NCI-H1048 (cell line): ENCODE measurements around the gene RB1.
"Not testable (repeated sequence)": the region's sequence is repeated elsewhere in the genome, so short reads cannot be mapped to it uniquely, and the experiment has no call there.

Source experiments
- DNase-seq: peaks from one replicate; lab custom pipeline; 2025; lab: John Stamatoyannopoulos, UW

Gene RB1

DNA sequence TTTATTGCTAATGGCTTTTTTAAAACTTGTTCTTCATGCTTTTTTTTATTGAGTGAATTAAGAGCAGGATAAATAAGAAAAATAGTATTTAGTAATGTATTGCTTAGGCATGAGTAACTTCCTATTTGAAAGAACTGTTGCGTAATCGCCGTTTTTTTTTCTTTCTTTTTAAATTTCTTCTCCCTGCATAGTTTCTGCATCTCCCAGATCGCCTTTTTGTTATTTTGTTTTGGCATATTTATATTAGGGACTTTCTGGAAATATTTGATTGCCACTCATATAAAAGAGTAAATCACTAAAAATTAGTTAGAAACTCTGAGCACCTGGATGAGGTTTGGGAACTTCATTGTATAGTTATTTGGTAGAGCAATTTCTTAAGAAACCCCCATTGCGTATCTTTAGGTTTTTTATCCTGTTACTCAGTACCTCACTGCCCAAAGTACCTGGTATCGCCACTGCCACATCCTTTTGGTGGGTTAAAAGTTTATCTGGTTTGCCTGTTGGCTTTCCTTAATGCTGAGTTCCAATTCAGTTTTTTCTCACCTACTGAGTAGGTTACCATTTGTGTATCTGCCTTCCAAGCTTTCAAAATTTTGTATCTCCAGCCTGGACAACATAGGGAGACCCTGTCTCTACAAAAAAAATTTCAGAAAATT is 145.5 kb downstream of the RB1 start:
- DNase-seq = no peak

DNA sequence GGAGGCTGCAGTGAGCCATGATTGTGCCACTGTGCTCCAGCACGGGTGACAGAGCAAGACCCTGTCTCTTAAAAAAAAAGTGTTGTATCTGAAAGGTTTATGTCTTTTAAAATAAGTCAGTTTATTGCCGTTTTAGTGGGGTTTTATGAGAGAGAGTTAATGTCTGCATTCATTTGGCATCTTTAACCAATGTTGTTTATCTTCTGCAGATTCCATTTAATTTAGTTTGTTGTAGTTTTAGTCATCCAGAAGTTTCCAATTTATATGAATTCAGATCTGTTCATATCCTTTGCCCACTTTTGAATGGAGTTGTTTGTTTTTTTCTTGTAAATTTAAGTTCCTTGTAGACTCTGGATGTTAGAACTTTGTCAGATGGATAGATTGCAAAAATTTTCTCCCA is 146.1 kb downstream of the RB1 start:
- no peak for DNase-seq

DNA sequence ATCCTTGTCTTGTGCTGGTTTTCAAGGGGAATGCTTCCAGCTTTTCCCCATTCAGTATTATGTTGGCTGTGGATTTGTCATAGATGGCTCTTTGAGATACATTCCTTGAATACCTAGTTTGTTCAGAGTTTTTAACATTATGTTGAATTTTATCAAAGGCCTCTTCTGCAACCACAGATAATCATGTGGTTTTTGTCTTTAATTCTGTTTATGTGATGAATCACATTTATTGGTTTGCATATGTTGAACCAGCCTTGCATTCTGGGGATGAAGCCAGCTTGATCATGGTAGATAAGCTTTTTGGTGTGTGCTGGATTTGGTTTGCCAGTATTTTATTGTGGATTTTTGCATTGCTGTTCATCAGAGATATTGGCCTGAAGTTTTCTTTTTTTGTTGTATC is 147.6 kb downstream of the RB1 start:
- DNase-seq = not testable (repeated sequence)

GRCh38 chr13:48456546-48456945 is 153.0 kb downstream of the RB1 start:
- no peak for DNase-seq

- DNase-seq = no peak
Observed at GRCh38 chr13:48457578-48458242, 154.2 kb downstream of the RB1 start.

DNA sequence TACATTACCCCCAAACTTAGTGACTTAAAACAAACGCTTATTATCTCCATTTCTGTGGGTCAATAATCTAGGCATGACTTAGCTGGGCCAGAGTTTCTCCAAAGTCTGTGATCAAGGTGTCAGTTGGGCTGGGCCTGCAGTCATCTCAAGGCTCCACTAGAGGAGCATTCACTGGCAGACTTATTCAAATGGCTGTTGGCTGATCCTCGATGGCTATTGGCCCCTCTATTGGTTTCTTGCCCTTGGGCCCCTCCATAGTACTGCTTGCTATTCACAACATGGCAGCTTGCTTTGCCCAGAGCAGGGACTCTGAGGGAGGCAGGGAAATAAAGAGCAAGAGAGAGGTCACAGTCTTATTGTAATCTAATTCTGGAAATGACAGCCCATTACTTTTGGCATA is 171.7 kb downstream of the RB1 start:
- DNase-seq = no peak

DNA sequence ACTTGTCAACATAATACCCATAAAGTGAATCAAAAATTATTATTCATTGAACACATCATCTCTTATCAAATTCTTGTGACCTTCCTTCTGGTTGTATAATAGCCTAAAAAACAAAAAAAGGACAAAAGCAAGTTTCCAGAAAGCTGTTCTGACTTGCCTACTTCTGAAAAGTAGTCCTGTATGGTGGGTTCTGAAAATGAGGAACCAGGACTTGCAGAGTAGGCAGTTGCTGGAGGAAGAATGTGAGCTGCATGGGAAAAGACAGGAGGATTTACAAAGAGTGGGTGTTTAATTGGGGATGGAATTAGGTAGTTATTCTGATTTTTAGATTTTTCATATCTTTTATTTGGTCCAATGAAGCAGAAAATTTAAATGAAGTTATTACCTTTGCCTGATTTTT is 172.7 kb downstream of the RB1 start:
- DNase-seq = no peak

DNA sequence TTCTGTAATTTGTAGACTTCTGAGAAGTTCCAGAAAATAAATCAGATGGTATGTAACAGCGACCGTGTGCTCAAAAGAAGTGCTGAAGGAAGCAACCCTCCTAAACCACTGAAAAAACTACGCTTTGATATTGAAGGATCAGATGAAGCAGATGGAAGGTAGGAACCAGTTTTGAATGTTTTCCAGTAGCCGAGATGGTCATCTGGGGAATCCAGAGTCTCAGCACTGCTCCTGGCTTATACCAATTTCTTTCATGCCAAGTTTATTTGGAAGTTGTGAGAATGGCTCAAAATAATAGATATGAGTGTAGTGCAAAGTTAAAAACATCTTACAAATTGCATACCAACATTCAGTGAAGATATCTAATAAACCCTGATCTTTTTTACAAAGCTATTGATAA is 173.1 kb downstream of the RB1 start:
- DNase-seq = no peak

DNA sequence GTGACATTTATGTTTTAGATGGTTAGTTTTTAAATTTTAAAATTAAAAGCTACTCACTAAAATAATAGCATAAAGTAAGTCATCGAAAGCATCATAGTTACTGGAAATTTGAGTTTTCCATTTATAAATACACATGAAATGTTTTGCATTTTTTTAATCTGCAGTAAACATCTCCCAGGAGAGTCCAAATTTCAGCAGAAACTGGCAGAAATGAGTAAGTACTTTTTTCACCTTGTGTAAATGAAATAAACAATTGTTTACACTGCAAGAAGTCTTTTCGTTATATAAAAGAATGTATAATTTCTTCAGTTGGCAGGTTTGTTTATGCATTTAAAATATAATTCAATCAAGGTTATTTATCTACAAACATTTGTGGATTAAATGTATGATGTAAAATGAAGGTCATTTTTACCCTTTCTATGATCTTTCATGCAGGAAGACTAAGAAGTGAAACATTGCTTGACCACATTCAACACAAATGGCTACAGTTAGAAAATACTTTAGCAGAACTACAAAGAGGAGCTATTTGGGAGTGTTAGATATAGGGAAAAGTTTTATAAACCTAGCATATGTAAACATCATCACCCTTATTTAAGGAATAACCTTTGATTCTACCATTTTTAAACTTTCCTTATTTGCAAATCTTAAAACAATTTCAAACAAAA is 173.8 kb downstream of the RB1 start:
- DNase-seq = no peak

- no peak for DNase-seq
Observed at GRCh38 chr13:48478391-48478790, 174.8 kb downstream of the RB1 start.

DNA sequence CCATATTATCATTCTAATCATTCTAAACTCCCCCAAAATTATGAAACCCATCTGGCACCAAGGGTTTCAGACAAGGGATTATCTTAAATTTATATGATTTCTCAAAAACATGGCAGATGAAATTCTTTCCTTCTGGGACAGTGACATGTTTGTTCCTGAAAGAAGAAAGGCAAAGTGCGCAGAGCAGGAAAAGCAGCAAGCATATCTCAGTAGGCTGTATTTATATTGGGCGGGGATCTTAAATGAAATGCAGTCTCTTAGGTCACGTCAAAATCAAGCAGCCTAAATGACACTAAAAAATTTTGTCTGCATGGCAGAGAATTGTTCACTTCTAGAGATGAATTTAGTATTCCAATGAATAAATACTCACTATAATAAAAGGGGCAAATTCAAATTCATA is 180.0 kb downstream of the RB1 start:
- no peak for DNase-seq

GRCh38 chr13:48485432-48485831 is 181.9 kb downstream of the RB1 start:
- DNase-seq = no peak

GRCh38 chr13:48486362-48486761 is 182.8 kb downstream of the RB1 start:
- DNase-seq = no peak

DNA sequence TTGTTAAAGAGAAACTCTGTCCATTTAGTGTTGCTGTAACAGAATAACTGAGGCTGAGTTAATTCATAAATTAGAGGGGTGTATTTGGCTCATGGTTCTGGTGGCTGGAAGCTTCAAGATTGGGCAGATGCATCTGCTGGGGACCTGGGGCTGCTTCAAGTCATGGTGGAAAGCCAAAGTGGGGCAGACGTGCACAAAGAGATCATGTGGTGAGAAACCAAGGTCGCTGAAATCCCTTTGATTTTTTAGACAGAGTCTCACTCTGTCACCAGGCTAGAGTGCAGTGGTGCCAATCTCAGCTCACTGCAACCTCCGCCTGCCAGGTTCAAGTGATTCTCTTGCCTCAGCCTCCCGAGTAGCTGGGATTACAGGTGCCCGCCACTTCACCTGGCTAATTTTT is 183.3 kb downstream of the RB1 start:
- no peak for DNase-seq

GRCh38 chr13:48487968-48488367 is 184.4 kb downstream of the RB1 start:
- no peak for DNase-seq

DNA sequence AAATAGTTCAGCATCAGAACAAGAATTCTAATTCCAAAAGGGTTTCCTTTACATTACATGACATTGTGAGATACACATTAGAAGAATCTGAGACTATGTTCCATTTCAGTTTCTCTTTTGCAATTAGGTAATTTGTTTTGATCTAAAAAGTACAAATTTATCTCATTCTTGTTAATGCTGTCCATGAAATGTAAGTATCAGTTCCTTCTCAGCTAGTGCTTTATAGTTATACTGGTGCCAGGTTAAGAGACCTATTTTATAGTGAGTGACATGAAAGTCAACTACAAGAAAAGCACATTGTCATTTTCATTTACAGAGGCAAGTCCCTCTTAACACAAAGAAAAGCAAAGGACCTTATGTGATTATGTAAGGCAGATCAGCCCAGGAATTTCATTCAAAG is 185.4 kb downstream of the RB1 start:
- DNase-seq = no peak

DNA sequence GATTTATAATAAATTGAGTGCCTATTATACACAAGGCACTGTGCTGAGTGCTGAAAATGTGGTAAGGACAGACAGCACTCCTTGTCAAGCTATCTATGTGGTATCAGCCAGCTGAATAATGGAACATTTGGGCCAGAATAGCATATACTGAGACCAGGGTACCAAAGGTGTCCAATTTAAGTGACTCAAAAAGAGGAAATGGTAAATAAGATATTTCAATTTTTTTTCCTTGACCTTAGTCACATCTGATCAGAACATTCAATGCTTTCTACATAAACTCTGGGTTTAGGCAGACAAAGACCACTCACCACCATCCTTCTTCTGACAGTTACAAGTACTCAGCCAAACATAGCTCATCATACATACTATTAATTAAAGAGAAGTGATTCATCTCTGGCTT is 186.1 kb downstream of the RB1 start:
- no peak for DNase-seq

DNA sequence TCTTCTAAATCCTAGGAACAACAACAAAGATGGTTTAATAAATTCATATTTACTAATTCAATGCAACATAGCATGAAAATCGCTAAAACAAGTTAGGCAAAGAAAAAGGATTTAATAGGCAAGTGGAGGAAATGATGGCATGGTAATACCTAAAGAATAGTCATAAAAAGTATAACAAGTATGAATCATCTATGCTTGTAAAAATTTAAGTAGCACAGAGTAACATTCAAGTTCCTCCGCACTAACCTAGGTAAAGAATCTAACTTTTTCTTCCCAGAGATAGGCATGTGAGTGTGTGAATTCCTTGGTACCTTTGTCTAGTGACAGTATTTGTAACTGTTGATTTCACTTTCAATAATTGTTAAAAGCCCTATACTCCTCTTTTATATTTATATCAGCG is 186.7 kb downstream of the RB1 start:
- no peak for DNase-seq

- no peak for DNase-seq
Observed at GRCh38 chr13:48491423-48492095, 188.0 kb downstream of the RB1 start.

- DNase-seq = no peak
Observed at GRCh38 chr13:48492096-48492440, 188.5 kb downstream of the RB1 start.

DNA sequence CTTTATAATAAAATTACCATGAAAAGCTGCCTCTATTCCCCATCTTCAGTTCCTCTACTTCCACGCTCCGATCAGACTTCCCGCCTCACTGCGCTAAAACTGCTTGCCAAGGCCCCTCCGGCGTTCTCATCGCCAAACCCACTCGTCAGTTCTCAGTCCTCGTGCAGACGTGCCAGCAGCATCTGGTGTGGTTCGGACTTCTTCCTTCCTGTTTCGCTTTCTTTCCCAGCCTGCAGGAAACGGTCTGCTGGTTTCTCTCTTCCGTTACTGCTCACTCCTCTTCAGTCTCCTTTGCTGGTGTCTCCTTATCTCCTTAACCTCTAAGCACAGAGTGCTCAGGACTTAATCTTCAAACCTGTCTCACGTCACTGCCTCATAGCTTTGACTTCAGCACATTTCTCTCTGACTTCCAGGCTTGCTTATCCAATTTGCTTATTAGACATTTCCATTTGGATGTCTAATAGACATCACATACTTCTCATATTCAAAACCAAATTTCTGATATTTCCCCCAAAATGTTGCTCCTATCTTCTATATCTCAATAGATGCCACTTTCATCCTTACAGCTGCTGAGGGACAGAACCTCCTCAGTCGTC is 189.0 kb downstream of the RB1 start:
- no peak for DNase-seq

GRCh38 chr13:48493066-48493765 is 189.7 kb downstream of the RB1 start:
- no peak for DNase-seq
